ENCODE results near the gene TXLNA.

The TXLNA gene

GRCh38 chr1:32184650-32185049 is 5.2 kb downstream of the TXLNA start:
- no peak for DNase-seq (ENCODE audit: low read depth)

- no peak for DNase-seq (ENCODE audit: low read depth)
These were observed 6.6 kb downstream of the TXLNA start for GRCh38 chr1:32186077-32186476.

GRCh38 chr1:32186491-32186890 is 7.0 kb downstream of the TXLNA start:
- DNase-seq (ENCODE audit: low read depth), result no peak

GRCh38 chr1:32187850-32188249 is 8.4 kb downstream of the TXLNA start:
- no peak for DNase-seq (ENCODE audit: low read depth)

GRCh38 chr1:32192220-32192948 is 12.9 kb downstream of the TXLNA start:
- DNase-seq (ENCODE audit: low read depth), result no peak

GRCh38 chr1:32194984-32195383 is 15.5 kb downstream of the TXLNA start:
- no peak for DNase-seq (ENCODE audit: low read depth)

GRCh38 chr1:32195531-32195930 is 16.1 kb downstream of the TXLNA start:
- DNase-seq (ENCODE audit: low read depth), result no peak

- no peak for DNase-seq (ENCODE audit: low read depth)
These were observed 16.7 kb downstream of the TXLNA start for GRCh38 chr1:32195972-32196823.

- DNase-seq (ENCODE audit: low read depth), result no peak
These were observed 17.6 kb downstream of the TXLNA start for GRCh38 chr1:32197074-32197473.

GRCh38 chr1:32197837-32198236 is 18.4 kb downstream of the TXLNA start:
- DNase-seq (ENCODE audit: low read depth), result no peak

- DNase-seq (ENCODE audit: low read depth), result no peak
These were observed 19.0 kb downstream of the TXLNA start for GRCh38 chr1:32198237-32199042.

GRCh38 chr1:32199043-32199716 is 19.7 kb downstream of the TXLNA start:
- DNase-seq (ENCODE audit: low read depth), result no peak

GRCh38 chr1:32199717-32200072 is 20.2 kb downstream of the TXLNA start:
- no peak for DNase-seq (ENCODE audit: low read depth)

GRCh38 chr1:32200226-32201010 is 20.9 kb downstream of the TXLNA start, which contains the start of gene CCDC28B:
Gene CCDC28B, plus strand, starts transcription at chr1:32200595. Its CDS starts 1,341 bp downstream, at chr1:32201936.
- DNase-seq (ENCODE audit: low read depth), result no peak

GRCh38 chr1:32201011-32201855 is 21.8 kb downstream of the TXLNA start:
- DNase-seq (ENCODE audit: low read depth), result no peak

GRCh38 chr1:32204943-32205361 is 25.5 kb downstream of the TXLNA start:
- DNase-seq (ENCODE audit: low read depth), result no peak

GRCh38 chr1:32205401-32206370 is 26.2 kb downstream of the TXLNA start, which contains the start of gene IQCC:
Gene IQCC, plus strand, starts transcription at chr1:32205671. Its CDS starts 11 bp downstream, at chr1:32205682.
- DNase-seq (ENCODE audit: low read depth), result peak; percentile 57

GRCh38 chr1:32208469-32208868 is 29.0 kb downstream of the TXLNA start:
- no peak for DNase-seq (ENCODE audit: low read depth)

GRCh38 chr1:32208891-32209328 is 29.4 kb downstream of the TXLNA start, which contains the start of gene DCDC2B:
Gene DCDC2B, plus strand, starts transcription at chr1:32209089. Its CDS starts 5 bp downstream, at chr1:32209094.
- no peak for DNase-seq (ENCODE audit: low read depth)

Data from fibroblast of the conjunctiva (primary cell).